Stimulated activated CD8-positive, alpha-beta memory T cell treated with anti-CD3 and anti-CD28 coated beads, Interleukin-12 subunit alpha, Interleukin-12 subunit beta, amount 100 ng/mL, for 24 hours (primary cell): Measurements from ENCODE around the gene KATNBL1.

Experiments
- DNase-seq: peaks from one replicate; pipeline ENCODE4 v3.0.0-alpha.2; 2020; ENCODE audit errors: extremely low read depth

KATNBL1 gene

DNA sequence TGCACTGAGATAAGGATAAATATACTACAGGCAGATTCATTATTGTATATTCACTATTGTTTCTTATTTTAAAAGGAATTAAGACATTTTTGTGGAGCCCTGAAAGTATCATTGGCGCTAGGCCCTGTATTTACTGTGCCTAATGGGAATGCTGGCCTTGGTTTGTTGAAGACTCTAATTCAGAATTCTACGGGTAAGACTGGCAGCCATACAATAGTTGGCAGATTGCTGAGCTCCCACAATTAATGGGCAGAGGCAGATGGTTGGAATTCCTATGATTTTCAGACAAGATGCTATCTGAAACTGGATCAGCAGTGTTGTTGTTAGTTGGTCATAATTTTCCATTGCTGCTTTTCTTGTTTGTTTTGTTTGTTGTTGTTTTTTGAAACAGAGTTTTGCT is 93.3 kb downstream of the KATNBL1 start:
- no peak for DNase-seq

DNA sequence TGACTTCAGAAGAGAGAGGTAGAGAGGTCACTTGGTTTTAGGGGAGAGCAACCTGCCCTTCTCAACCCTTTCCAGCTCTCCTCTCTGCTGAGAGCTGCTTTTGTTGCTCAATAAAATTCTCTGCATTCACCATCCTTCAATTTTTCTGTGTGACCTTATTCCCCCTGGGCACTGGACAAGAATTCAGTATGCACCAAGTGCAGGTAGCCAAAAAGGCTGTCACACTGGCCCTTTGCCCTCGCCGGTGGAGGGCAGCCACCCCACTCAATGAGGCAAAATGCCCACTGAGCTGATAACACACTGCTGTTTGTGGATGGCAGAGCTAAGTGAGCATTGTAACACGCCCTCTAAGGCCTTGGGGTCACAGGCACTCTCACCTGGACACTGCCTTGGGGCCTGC is 95.2 kb downstream of the KATNBL1 start:
- DNase-seq = no peak

- no peak for DNase-seq
Observed at GRCh38 chr15:34114215-34114614, 95.7 kb downstream of the KATNBL1 start.

- no peak for DNase-seq
Observed at GRCh38 chr15:34111488-34111887, 98.4 kb downstream of the KATNBL1 start.

DNA sequence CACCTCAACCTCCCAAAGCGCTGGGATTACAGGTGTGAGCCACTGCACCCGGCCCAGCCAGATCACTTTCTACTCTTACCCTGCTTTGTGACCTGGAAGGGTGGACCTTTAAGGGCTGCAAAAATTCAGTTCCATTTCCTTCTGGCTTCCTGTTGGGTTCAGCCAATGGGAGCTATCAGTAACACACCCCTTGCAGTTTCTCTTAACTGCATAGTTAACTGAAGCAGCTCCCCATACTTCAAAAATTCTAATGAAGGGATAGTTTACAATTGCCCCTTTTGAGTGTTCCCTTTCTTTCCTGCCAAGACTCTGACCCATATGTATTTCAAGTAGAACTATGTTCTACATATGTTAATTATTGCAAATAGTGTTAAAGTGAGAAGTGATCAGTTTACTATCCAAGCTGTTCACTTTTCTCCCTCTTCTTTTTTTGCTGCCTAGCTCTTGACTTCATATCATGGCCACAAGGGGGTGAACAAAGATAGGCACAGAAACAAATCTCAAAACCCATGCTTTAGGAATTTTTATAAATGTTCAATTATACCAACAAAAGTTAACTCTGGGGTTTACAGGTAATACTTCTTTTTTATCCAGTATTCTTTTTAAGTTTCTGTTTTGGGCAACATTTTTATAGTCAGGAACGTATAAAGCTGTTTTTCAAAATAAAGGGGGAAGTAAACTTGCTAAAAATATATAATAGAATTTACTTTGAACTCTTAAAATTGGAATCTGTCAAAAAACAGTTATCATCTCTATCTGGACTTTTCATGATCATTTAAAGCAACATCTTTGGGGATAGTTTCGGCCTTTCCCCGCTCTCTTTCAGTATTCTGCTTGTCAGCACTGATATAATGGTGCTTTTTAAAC is 99.9 kb downstream of the KATNBL1 start:
- DNase-seq = no peak

- DNase-seq = no peak
Observed at GRCh38 chr15:34107315-34107714, 102.6 kb downstream of the KATNBL1 start.

GRCh38 chr15:34106423-34106822 is 103.5 kb downstream of the KATNBL1 start:
- DNase-seq = no peak

GRCh38 chr15:34102175-34102925 is 107.5 kb downstream of the KATNBL1 start:
- DNase-seq = no peak

- peak; percentile 96 for DNase-seq
Observed at GRCh38 chr15:34101366-34102174, 108.3 kb downstream of the KATNBL1 start, which contains the start of the genes EMC7 and PGBD4. Gene EMC7, minus strand, starts transcription at chr15:34101862. Its CDS starts 23 bp downstream, at chr15:34101839. Gene PGBD4, plus strand, starts transcription at chr15:34102083. Its CDS starts 449 bp downstream, at chr15:34102532.

GRCh38 chr15:34099914-34100313 is 110.0 kb downstream of the KATNBL1 start:
- DNase-seq = no peak
